ENCODE measurements around the gene FYCO1. TPM values are rescaled to one million over a fixed set of nuclear protein-coding genes. Genes with fewer than 3 reads are reported as not detected.

Gene FYCO1
- polyA plus RNA-seq, 1 donor (not counting 4 experiments of a cell fraction or from before 2014, with no cell fraction given): 6.1 TPM

GRCh38 chr3:45927881-45928280, 67.7 kb downstream of the FYCO1 start:
- TF ChIP-seq EZH2 (IDR thresholded peaks at IDR 0.05; ENCODE audit: low read length): no peak
- TF ChIP-seq, protein P1, sequence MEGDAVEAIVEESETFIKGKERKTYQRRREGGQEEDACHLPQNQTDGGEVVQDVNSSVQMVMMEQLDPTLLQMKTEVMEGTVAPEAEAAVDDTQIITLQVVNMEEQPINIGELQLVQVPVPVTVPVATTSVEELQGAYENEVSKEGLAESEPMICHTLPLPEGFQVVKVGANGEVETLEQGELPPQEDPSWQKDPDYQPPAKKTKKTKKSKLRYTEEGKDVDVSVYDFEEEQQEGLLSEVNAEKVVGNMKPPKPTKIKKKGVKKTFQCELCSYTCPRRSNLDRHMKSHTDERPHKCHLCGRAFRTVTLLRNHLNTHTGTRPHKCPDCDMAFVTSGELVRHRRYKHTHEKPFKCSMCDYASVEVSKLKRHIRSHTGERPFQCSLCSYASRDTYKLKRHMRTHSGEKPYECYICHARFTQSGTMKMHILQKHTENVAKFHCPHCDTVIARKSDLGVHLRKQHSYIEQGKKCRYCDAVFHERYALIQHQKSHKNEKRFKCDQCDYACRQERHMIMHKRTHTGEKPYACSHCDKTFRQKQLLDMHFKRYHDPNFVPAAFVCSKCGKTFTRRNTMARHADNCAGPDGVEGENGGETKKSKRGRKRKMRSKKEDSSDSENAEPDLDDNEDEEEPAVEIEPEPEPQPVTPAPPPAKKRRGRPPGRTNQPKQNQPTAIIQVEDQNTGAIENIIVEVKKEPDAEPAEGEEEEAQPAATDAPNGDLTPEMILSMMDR (optimal IDR thresholded peaks at IDR 0.05 in 1 of 3, IDR thresholded peaks at IDR 0.05 in 1 of 3, conservative IDR thresholded peaks at IDR 0.05 in 1 of 3; ENCODE audit: extremely low read depth in 1 of 3, insufficient read depth in 2 of 3, low read length in 3 of 3): no peak
- Histone ChIP-seq H3K9ac (ENCODE audit: control insufficient read depth, extremely low read depth, insufficient read depth, low read length) (no peak overlapping the region), H3K4me2 (ENCODE audit: control insufficient read depth, extremely low read depth, insufficient read depth, low read depth, low read length) (no peak overlapping the region), H4K20me1 (ENCODE audit: control insufficient read depth, extremely low read depth, insufficient read depth, low read length) (no peaks in the 10 kb centered on the region), H3K4me3 (ENCODE audit: control insufficient read depth in 2 of 3, extremely low read depth in 1 of 3, insufficient read depth in 2 of 3, low read depth in 1 of 3, low read length in 3 of 3) (no peak overlapping the region), H3K27me3 (ENCODE audit: control insufficient read depth, extremely low read depth, insufficient read depth, low read length) (no peaks in the 10 kb centered on the region), H3K36me3 (ENCODE audit: control insufficient read depth in 2 of 2, extremely low read depth in 1 of 2, insufficient read depth in 2 of 2, low read length in 2 of 2) (peaks cover 3 to 18% of the 10 kb centered on the region in 2 experiments), H3K9me1 (ENCODE audit: control insufficient read depth, extremely low read depth, insufficient read depth, low read length) (no peaks in the 10 kb centered on the region), H3K27ac (ENCODE audit: control insufficient read depth, insufficient read depth, low read length) (no peak overlapping the region), H3K79me2 (ENCODE audit: control insufficient read depth, insufficient read depth, low read length) (no peaks in the 10 kb centered on the region), H2AFZ (ENCODE audit: control insufficient read depth, low read length) (no peak overlapping the region), H3K4me1 (ENCODE audit: control insufficient read depth, extremely low read depth, insufficient read depth, low read length) (no peaks in the 10 kb centered on the region), H3K9me3 (ENCODE audit: control insufficient read depth, low read depth, low read length) (no peaks in the 10 kb centered on the region)
- DNase-seq (ENCODE audit: low read depth, low spot score) (no peak), FAIRE-seq (no peak)
- dilution Hi-C loops (cut with MboI; ENCODE audit: extremely low pct_ligation_motif_present, low sequenced_read_pairs): no loop called here

- peaks cover 6 to 12% of the 10 kb centered on the region in 2 experiments for H3K36me3 ChIP-seq (ENCODE audit: control insufficient read depth in 2 of 2, extremely low read depth in 1 of 2, insufficient read depth in 2 of 2, low read length in 2 of 2)
- dilution Hi-C loops (cut with MboI; ENCODE audit: extremely low pct_ligation_motif_present, low sequenced_read_pairs): no loop called here
- no peak for TF ChIP-seq EZH2 (IDR thresholded peaks at IDR 0.05; ENCODE audit: low read length)
- TF ChIP-seq, protein P1 (optimal IDR thresholded peaks at IDR 0.05 in 1 of 3, IDR thresholded peaks at IDR 0.05 in 1 of 3, conservative IDR thresholded peaks at IDR 0.05 in 1 of 3; ENCODE audit: extremely low read depth in 1 of 3, insufficient read depth in 2 of 3, low read length in 3 of 3): no peak
These were observed 71.9 kb downstream of the FYCO1 start for GRCh38 chr3:45923755-45924154.

More at GRCh38 chr3:45923755-45924154, 71.9 kb downstream of the FYCO1 start:
- no peak overlapping the region for H2AFZ ChIP-seq (ENCODE audit: control insufficient read depth, low read length)
- no peak for FAIRE-seq
- DNase-seq (ENCODE audit: low read depth, low spot score): no peak
- no peak overlapping the region for H3K4me3 ChIP-seq (ENCODE audit: control insufficient read depth in 2 of 3, extremely low read depth in 1 of 3, insufficient read depth in 2 of 3, low read depth in 1 of 3, low read length in 3 of 3)
- H3K9me3 ChIP-seq (ENCODE audit: control insufficient read depth, low read depth, low read length): no peaks in the 10 kb centered on the region
- no peaks in the 10 kb centered on the region for H3K79me2 ChIP-seq (ENCODE audit: control insufficient read depth, insufficient read depth, low read length)
- no peaks in the 10 kb centered on the region for H3K9me1 ChIP-seq (ENCODE audit: control insufficient read depth, extremely low read depth, insufficient read depth, low read length)
- H3K27me3 ChIP-seq (ENCODE audit: control insufficient read depth, extremely low read depth, insufficient read depth, low read length): no peaks in the 10 kb centered on the region
- H3K27ac ChIP-seq (ENCODE audit: control insufficient read depth, insufficient read depth, low read length): no peak overlapping the region
- H3K4me2 ChIP-seq (ENCODE audit: control insufficient read depth, extremely low read depth, insufficient read depth, low read depth, low read length): no peak overlapping the region
- H4K20me1 ChIP-seq (ENCODE audit: control insufficient read depth, extremely low read depth, insufficient read depth, low read length): no peaks in the 10 kb centered on the region
- no peaks in the 10 kb centered on the region for H3K4me1 ChIP-seq (ENCODE audit: control insufficient read depth, extremely low read depth, insufficient read depth, low read length)
- H3K9ac ChIP-seq (ENCODE audit: control insufficient read depth, extremely low read depth, insufficient read depth, low read length): no peak overlapping the region
